GM12878 (cell line): ENCODE results near the gene DOP1A.

ENCODE experiments used
- MYC ChIP-seq: IDR thresholded peaks from 2 replicates; pipeline ENCODE4 v1.6.1; 2011; ENCODE audit warnings: mild to moderate bottlenecking, low read length, moderate library complexity, inconsistent platforms; ENCODE audit not compliant: insufficient read depth, insufficient replicate concordance, insufficient read length, severe bottlenecking
- SP1 ChIP-seq: IDR thresholded peaks from one replicate; pipeline ENCODE4 v1.6.1; 2011; ENCODE audit warnings: low read depth, low read length
- TF ChIP-seq, protein P1 (sequence below): IDR thresholded peaks from 2 replicates; pipeline ENCODE4 v1.6.1; 2012; ENCODE audit warnings: improper control_type of control experiment, low read depth, low read length; ENCODE audit not compliant: insufficient replicate concordance
- TF ChIP-seq, protein P2 (sequence below), 3 experiments: IDR thresholded peaks in 2 of 3; conservative IDR thresholded peaks in 1 of 3; 2 replicates each; pipeline ENCODE4 v1.5.1; 2011; ENCODE audit warnings: low read depth in 3 of 3, low read length in 3 of 3, mild to moderate bottlenecking in 3 of 3, control low read depth in 2 of 3, moderate library complexity in 2 of 3, inconsistent platforms in 1 of 3, mixed read lengths in 1 of 3; ENCODE audit not compliant: control insufficient read depth in 2 of 3, insufficient read depth in 1 of 3; ENCODE audit errors: extremely low read depth in 1 of 3

DNA sequence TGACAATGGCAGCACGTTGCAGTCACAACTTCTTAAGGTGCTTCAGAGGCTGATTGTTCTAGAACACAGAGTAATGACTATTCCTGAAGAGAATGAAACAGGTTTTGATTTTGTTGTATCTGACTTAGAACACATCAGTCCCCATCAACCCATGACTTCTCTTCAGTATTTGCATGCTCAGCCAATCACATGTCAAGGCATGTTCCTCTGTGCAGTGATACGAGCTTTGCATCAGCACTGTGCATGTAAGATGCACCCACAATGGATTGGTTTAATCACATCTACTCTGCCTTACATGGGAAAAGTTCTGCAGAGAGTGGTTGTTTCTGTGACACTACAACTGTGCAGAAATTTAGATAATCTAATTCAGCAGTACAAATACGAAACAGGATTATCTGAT lies 71.3 kb downstream of the DOP1A start:
- TF ChIP-seq MYC: no peak
- no peak for TF ChIP-seq SP1
- TF ChIP-seq, protein P1, sequence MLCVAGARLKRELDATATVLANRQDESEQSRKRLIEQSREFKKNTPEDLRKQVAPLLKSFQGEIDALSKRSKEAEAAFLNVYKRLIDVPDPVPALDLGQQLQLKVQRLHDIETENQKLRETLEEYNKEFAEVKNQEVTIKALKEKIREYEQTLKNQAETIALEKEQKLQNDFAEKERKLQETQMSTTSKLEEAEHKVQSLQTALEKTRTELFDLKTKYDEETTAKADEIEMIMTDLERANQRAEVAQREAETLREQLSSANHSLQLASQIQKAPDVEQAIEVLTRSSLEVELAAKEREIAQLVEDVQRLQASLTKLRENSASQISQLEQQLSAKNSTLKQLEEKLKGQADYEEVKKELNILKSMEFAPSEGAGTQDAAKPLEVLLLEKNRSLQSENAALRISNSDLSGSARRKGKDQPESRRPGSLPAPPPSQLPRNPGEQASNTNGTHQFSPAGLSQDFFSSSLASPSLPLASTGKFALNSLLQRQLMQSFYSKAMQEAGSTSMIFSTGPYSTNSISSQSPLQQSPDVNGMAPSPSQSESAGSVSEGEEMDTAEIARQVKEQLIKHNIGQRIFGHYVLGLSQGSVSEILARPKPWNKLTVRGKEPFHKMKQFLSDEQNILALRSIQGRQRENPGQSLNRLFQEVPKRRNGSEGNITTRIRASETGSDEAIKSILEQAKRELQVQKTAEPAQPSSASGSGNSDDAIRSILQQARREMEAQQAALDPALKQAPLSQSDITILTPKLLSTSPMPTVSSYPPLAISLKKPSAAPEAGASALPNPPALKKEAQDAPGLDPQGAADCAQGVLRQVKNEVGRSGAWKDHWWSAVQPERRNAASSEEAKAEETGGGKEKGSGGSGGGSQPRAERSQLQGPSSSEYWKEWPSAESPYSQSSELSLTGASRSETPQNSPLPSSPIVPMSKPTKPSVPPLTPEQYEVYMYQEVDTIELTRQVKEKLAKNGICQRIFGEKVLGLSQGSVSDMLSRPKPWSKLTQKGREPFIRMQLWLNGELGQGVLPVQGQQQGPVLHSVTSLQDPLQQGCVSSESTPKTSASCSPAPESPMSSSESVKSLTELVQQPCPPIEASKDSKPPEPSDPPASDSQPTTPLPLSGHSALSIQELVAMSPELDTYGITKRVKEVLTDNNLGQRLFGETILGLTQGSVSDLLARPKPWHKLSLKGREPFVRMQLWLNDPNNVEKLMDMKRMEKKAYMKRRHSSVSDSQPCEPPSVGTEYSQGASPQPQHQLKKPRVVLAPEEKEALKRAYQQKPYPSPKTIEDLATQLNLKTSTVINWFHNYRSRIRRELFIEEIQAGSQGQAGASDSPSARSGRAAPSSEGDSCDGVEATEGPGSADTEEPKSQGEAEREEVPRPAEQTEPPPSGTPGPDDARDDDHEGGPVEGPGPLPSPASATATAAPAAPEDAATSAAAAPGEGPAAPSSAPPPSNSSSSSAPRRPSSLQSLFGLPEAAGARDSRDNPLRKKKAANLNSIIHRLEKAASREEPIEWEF: no peak
- TF ChIP-seq, protein P2, sequence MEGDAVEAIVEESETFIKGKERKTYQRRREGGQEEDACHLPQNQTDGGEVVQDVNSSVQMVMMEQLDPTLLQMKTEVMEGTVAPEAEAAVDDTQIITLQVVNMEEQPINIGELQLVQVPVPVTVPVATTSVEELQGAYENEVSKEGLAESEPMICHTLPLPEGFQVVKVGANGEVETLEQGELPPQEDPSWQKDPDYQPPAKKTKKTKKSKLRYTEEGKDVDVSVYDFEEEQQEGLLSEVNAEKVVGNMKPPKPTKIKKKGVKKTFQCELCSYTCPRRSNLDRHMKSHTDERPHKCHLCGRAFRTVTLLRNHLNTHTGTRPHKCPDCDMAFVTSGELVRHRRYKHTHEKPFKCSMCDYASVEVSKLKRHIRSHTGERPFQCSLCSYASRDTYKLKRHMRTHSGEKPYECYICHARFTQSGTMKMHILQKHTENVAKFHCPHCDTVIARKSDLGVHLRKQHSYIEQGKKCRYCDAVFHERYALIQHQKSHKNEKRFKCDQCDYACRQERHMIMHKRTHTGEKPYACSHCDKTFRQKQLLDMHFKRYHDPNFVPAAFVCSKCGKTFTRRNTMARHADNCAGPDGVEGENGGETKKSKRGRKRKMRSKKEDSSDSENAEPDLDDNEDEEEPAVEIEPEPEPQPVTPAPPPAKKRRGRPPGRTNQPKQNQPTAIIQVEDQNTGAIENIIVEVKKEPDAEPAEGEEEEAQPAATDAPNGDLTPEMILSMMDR (IDR thresholded peaks at IDR 0.05 in 2 of 3, conservative IDR thresholded peaks at IDR 0.05 in 1 of 3; ENCODE audit: control insufficient read depth in 2 of 3, extremely low read depth in 1 of 3, insufficient read depth in 1 of 3, low read depth in 3 of 3, low read length in 3 of 3): no peak
